HG02970 (cell line): ENCODE measurements around the gene STAU1.
A peak's percentile ranks its signal among the peaks of the same experiment; 100 is the strongest.
"Not testable (repeated sequence)": the region's sequence is repeated elsewhere in the genome, so short reads cannot be mapped to it uniquely, and the experiment has no call there.

Source experiments
- ATAC-seq: cut with Tn5 transposase; IDR thresholded peaks from one replicate; pipeline ENCODE4 v1.9.1; 2021; ENCODE audit warnings: mild to moderate bottlenecking, moderate library complexity, moderate number of reproducible peaks; ENCODE audit not compliant: unreplicated experiment, low FRiP score

The STAU1 gene

DNA sequence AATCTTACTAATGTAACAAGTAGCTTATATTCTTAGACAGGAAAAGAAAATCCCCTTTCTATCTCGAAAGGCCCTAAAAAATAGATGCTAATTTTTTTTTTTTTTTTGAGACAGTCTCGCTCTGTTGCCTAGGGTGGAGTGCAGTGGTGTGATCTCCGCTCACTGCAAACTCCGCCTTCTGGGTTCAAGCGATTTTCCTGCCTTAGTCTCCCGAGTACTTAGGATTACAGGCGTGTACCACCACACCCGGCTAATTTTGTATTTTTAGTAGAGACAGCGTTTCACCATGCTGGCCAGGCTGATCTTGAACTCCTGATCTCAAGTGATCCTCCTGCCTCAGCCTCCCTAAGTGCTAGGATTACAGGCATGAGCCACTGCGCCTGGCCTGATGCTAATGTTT, 19.3 kb downstream of the STAU1 start:
- ATAC-seq = not testable (repeated sequence)

DNA sequence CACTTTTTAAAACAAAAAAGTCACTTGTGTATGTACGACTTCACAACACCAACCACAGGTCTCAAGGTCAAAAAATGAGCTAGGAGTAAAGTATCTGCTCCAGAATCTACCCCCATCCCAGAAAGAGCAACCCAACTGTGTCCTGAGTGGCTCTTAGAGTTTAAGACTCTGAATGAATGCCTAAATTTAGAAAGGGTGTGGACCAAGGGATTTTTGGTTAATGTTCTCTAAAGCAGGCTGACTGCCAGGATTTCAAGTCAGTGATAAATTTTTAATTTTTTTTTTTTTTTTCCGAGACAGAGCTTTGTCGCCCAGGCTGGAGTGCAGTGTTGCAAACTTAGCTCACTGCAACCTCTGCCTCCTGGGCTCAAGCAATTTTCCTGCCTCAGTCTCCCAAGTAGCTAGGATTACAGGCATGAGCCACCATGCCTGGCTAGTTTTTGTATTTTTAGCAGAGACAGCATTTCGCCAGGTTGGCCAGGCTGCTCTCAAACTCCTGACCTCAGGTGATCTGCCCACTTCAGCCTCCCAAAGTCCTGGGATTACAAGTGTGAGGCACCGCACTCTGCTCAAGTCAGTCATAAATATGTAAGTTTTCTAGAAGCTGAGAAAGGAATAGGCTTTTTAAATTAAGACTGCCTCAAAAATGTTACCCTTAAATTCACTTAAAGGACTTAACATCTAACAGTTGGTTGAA, 20.2 kb downstream of the STAU1 start:
- no peak for ATAC-seq

DNA sequence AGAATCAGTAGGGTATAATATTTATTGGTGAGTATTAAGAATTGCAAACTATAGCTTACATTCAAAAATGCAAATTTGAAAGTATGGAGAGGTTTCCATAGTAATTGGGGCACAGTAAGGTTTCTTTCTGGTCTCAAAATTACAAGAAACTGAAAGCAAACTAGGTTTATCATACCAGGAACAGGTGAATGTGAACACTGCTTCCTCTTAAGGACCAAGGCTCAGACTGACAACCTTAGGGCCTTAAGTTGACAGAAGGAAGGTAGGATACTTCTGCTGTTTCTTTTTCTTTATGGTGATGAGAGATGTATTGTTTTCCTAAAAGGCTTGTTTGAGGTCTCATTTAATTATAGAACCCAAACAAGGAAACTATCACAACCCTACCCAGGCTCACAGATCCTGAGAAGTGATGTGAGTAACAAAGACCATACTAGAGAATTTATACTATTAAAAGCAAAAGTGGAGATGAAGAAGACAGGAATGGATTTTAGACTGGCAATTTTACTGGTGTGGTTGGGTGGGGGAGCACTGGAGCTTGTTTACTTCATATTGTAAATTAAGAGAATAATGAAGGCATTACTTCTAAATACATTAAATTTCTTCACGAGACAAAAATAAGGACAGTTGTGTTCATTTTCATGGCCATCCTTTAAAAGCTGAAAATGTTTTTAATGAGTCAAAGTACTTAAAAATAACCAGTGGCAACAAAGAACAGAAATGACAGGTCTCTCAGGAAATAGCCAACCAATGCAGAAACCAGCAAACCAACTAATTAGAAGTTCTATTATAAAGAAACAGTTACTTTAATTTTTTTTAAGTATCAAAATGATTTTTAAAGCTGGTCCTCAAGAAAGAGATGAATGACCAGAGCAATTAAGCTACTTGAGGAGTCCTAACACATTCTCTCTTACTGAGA, 21.3 kb downstream of the STAU1 start:
- ATAC-seq = peak; percentile 51

DNA sequence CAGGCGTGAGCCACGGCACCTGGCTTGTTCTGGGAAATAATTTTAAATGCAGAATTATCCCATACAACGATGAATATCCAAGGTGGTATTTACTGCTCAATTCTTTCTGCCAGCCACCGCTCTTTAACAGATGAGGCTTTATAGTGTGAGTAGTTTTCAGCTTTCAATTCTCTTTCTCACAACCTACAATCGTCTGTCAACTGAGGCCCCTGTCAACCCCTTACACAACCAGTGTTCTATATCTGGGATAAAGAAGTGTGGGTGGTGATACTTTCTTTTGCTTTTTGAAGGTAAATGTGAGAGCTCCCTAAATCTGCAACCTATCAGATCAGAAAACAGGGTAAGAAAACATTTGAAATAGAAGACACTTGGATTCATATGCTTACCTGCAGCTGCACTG, 22.5 kb downstream of the STAU1 start:
- ATAC-seq = no peak

DNA sequence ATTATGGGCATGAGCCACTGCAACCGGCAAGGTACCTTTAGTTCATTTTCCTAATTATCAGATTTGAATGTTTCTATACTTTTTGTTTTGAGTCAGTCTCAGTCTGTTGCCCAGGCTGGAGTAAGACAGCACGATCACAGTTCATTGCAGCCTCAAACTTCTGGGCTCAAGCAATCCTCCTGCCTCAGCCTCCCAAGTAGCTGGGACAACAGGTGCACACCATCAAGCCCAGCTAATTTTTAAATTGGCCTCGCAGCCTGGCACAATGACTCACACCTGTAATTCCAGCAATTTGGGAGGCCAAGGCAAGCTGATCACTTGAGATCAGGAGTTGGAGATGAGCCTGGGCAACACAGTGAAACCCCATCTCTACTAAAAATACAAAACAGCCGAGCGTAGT, 24.4 kb downstream of the STAU1 start:
- ATAC-seq = no peak

DNA sequence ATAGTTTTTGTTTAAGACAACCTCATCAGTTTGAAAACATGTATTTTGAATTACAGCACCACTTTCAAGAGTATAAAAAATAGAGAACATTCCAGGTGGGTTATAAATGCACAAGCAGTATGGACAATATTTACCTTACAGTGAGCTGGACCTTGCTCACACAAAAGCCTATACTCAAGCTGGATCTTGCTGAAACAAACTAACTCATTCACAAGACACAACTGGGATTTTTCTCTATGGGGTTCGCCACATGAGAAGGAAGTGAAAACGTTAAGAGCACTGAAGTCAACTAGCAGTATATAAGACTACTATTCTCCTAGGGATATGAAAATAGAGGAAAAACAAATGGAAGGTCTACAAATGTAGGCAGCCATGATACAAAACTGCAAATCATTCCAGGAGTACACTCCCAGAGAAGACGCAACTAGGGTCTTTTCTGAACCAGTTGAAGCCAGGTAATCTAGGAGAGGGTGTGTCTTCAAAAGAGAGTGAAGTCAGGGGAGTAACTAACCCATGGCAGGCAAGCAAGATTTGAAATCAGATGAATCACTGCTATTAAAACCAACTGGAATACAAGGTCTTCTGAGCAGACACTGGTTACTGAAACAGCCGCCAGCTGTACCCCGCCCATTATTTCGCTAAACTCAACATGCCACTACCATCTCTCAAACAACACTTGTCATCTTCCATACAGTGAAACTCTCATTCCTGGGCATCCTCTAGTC, 26.5 kb downstream of the STAU1 start:
- ATAC-seq = no peak

DNA sequence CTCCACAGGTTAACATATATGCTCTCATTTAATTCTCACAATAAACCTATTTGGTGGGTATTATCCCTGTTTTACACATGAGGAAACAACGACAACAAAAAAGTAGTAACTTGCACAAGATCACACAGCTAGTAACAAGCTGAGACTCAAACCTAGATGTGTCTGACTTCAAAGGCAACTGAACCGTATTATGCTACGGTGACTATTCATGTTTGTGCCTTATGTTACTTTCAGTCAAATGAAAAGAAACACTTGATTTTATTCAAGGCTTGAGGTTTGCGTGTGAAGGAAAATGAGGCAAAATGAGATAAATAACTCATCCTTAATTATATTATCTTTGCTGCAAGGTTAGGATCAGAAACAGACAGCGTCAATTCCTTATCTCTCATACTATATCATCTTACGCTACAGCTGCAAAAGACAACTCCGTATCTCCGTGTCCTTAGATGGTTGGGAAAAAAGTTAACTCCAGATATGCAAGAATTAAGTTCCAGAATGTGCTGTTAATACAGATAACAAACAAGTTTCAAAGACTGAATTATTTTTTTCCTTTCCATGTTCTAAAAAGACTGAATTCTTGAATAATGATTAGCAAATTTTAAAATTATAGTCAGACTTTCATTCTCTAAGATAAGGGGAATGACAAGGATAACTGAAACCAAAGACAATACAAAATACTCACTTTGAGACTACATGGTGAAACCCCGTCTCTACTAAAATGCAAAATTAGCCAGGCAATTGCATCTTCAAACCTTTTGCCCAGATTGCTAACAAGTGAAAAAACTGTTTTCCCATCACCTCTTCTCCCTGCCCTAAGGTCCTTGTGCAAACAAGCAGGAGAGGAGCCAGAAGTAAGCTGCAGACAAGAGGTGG, 27.8 kb downstream of the STAU1 start:
- ATAC-seq = no peak

DNA sequence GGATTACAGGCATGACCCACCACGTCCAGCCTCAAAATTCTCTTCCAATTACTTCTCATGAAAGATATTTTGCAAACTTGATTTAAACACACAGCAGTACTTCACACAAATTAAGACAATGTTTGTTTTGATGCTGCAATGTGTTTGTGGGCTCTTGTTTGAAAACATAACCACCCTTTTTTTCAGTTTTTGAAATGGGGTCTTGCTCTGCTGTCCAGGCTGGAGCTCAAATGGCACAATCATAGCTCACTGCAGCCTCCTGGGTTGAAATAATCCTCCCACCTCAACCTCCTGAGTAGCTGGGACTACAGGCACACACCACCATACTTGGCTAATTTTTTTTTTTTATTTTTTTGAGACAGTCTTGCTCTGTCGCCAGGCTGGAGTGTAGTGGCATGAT, 31.0 kb downstream of the STAU1 start:
- no peak for ATAC-seq

DNA sequence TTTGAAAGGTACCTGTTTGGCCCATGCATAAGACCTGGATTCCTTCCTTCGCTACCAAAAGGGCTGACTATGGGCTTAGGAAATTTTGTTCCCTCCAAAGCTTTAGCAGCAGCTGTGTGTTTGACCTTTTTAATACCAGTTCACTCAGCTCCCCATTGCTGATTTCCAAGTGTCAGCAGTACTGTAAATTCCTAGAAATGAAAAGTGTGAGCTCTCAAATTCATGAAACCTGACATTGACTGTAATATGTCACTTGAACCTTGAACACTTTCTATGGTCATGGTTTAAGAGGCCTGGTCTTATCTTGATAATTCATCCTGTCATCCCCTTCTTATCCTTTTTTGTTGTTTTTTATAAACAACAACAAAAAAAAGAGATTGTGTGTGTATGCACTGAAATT, 31.7 kb downstream of the STAU1 start:
- no peak for ATAC-seq

DNA sequence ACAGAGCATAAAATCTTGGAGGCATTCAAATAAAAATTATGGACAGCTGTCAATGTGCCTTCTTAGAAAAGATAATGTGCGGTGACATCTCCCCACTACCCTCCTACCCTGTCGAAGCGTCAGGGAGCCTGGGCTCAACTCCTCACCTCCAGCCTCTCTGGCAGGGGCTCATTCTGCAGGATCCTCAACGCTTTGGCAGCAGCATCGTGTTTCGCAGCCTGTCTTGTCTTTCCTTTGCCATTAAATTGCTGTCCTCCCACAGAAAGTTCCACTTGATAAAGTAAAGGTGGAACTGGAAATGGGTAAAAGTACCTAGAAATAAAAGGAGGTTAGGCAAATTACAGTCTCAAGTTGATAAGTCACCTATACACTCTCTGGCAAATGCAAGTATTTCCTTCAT, 36.7 kb downstream of the STAU1 start:
- ATAC-seq = no peak

DNA sequence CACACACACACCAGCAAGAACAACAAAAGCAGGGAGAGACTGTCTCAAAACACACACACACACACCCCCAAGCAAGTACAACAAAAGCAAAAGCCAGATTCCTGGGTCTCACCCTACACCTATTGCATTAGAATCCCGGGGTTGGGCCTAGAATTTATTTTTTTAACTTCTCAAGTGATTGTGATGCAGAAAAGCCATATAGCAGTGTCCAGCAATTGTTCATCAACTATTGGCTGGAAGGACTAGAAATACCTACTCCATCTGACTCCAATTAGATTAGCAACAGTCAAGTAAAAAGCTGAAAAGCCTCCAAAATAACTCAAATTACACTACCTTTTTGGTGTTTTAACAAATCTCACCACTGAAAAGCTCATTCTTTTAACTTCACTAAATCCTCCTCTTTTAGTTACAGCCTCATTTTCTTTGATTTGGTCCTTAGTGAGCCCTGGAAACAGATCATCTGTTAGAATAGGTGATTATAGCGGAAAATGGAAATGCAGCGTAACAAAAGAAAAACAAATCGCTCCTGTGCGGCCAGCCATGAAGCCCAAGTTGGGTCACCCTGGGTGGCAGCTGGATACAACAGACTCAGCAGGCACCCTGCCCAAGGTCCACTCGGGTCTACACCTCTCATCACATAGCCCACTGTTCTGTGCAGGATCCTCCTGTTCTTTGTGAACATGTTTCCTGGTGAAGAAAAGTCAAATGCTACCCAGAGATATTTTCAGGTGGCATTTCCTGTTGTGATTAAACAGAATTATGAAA, 38.7 kb downstream of the STAU1 start:
- no peak for ATAC-seq

DNA sequence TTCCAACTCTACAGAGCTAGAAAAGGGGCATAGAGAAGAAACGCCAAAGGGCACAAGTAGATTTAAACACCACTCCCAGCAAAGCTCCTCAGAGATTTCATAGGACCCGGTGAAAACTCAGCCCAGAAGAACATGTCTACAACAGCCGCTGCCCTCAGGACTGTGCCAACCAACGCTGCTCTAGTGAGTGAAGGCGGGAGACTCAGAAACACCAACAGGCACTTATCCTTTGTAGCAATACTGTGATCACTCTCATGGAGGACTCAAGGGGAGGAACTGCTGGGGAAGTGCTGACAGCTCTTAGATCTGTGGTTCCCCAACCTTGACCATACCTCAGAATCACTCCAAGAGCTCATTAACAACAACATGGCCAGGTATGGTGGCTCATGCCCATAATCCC, 39.5 kb downstream of the STAU1 start:
- ATAC-seq = no peak

DNA sequence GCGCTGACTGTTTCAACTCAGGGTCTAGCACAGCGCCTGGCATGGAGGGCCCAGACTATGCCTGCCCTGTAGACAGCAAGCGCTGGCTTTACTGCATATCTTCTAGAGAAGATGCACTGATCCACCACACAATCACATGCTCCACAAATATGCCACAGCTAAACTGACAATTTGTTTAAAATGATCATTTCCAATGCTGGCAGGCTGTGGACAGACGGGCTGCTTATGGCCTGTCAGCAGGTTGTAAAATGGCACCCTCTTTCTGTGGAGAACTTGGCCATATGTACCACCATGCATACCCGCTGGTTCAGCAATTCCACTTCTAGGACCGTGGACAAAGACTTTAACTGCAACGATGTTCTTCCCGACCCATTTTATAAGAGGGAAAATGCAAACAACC, 40.8 kb downstream of the STAU1 start:
- ATAC-seq = no peak

DNA sequence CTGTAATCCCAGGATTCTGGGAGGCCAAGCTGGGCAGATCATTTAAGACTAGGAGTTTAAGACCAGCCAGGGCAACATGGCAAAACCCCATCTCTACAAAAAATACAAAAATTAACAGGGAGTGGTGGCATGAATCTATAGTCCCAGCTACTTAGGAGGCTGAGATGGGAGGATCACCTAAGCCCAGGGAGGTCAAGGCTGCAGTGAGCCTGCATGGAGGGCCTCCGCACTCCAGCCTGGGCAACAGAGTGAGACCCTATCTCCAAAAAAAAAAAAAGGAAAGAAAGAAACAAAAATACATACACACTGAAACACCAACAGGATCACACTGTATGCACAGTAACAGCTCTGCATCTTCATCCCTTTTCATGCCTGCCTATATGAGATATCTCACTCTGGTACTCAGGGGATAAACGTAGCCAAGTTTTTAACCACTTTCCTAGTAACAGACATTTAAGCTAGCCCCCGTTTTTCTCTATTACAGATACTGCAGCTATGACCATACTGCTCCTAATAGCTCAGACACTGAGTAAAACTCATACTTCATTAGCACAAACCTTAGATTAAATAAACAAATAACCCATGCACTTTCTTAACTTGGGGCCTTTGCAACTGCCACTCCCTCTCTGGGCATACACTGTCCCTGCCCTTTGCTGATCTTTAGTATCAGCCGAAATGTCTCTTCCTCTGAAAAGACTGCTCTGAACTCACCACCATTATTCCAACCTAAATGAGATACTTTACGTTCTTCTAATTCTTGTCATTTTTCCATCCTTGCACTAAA, 41.5 kb downstream of the STAU1 start:
- ATAC-seq = no peak

DNA sequence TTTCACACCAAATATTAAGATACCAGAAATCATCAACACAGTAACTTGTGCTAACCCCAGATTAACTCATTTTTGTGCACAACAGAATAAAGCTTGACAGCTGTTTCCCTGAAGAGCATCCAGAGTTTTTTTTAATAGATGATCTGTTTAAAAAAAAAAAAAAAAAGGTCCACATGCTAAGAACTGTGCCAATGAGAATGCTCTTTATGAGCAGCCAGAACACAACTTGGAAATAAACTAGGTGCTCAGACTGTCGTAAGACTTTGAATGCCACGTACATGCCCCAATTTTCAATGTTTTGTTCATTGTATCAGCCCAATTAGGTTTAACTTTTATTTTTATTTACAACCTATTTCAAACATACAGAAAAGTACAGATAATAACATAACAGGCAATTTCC, 47.3 kb downstream of the STAU1 start:
- ATAC-seq = no peak

DNA sequence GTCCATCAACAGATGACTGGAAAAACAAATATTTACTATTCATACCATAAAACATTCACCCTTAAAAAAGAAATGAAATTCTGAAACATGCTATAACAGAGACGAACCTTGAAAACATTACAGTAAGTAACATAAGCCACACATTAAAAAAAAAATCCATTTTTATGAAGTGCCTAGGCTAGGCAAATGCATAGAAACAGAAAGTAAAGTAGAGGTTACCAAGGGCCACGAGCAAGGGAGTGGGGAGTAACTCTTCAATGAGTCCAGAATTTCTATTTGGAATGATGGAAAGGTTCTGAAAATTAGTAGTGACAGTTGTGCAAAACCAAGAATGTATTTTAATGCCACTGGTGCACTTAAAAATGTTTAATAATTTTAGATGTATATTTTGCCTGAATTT, 47.7 kb downstream of the STAU1 start:
- ATAC-seq = no peak

DNA sequence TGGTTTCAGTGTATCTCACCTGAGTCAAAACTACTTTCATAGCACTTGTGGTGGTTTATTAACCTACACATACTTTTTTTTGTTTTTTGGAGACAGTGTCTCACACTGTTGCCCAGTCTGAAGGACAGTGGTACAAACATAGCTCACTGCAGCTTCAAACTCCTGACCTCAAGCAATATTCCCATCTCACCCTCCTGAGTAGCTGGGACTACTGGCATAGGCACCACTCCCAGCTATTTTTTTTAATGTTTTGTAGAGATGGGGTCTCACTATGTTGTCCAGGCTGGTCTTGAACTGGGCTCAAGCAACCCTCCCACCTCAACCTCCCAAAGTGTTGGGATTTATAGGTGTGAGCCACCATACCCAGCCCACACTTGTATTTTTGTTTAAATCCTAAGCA, 49.7 kb downstream of the STAU1 start:
- no peak for ATAC-seq

DNA sequence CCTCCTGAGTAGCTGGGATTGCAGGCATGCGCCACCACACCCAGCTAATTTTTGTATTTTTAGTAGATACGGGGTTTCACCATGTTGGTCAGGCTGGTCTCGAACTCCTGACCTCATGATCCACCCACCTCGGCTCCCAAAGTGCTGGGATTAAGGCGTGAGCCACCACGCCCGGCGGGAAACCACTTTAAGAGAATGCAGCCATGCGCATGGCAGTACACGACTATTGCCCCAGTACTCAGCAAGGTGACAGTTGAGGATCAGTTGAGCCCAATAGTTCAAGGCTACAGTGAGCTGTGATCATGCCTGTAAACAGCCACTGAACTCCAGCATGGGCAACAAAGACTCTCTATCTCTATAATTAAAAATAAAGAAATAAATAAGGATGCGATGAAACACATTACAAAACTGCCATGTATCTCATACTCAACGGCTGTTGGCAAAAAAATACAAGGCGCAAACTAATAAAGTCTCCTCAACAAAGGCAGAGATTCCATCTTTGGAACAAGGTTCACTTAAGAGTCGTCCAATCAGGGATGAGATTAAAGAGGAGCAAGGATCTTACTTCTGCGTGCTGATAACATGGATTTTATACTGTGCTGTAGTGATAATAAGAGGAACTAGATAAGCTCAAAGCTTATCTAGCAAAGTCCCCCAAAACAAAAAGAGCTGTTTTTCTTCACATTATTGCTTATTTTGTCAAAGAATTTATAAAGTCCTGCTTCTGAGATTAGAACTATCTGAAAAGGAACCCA, 51.1 kb downstream of the STAU1 start:
- ATAC-seq = no peak
